Activated CD8-positive, alpha-beta memory T cell treated with anti-CD3 and anti-CD28 coated beads, Interleukin-2, amount 10 ng/mL, durations not matched to agents 7 days and 5 days (primary cell): ENCODE measurements around the gene DVL1. TPM values are rescaled to one million over a fixed set of nuclear protein-coding genes. Genes with fewer than 3 reads are reported as not detected.

Experiments used
- ATAC-seq: fragments of 150-1000 bp; cut with Tn5 transposase; one replicate; pipeline ENCODE4 v1.10.0; 2021; ENCODE audit warnings: moderate library complexity
- CTCF ChIA-PET: fragments of 350-600 bp; sonication (Branson Sonifier 250); formaldehyde crosslinking; loops from one replicate; lab custom pipeline; 2021; ENCODE audit warnings: antibody characterized with exemption; lab: Charles Lee
- DNase-seq: peaks from one replicate; pipeline ENCODE4 v3.0.0-alpha.2; 2020
- H3K27ac Mint-ChIP-seq: one replicate; pipeline ENCODE4 v1.8.0; 2021; ENCODE audit warnings: mild to moderate bottlenecking, mixed read lengths
- H3K27me3 Mint-ChIP-seq: one replicate; pipeline ENCODE4 v1.8.0; 2021; ENCODE audit warnings: mixed read lengths
- H3K36me3 Mint-ChIP-seq: one replicate; pipeline ENCODE4 v1.8.0; 2021; ENCODE audit warnings: mild to moderate bottlenecking, mixed read lengths
- H3K4me1 Mint-ChIP-seq: one replicate; pipeline ENCODE4 v1.8.0; 2021; ENCODE audit warnings: mixed read lengths
- H3K4me3 Mint-ChIP-seq: one replicate; pipeline ENCODE4 v1.8.0; 2021; ENCODE audit warnings: mild to moderate bottlenecking, moderate library complexity, mixed read lengths
- H3K9me3 Mint-ChIP-seq: one replicate; pipeline ENCODE4 v1.8.0; 2022; ENCODE audit warnings: low read depth, mixed read lengths
- total RNA-seq, 2 experiments: library from RNA; stranded (reverse); gene quantifications; one replicate each; pipeline ENCODE4 v1.2.3, GENCODE V29; 2021

DVL1 gene
- total RNA-seq, 2 experiments from 2014 or later = 35.2 to 42.0 TPM

- ATAC-seq (no peak), DNase-seq (no peak)
- Mint-ChIP-seq H3K4me3 (no peak overlapping the region), H3K4me1 (peaks cover 7% of the 10 kb centered on the region), H3K9me3 (peaks cover 3% of the 10 kb centered on the region), H3K27ac (no peak overlapping the region), H3K36me3 (no peaks in the 10 kb centered on the region), H3K27me3 (no peaks in the 10 kb centered on the region)
- CTCF ChIA-PET = no interaction called here
Measured at GRCh38 chr1:1329304-1330210, 19.7 kb downstream of the DVL1 start.

- no peaks in the 10 kb centered on the region for H3K27me3 Mint-ChIP-seq
- ATAC-seq (no peak), DNase-seq (no peak)
- H3K27ac Mint-ChIP-seq = no peak overlapping the region
- no peak overlapping the region for H3K4me3 Mint-ChIP-seq
- peaks cover 3% of the 10 kb centered on the region for H3K9me3 Mint-ChIP-seq
- peaks cover 2% of the 10 kb centered on the region for H3K36me3 Mint-ChIP-seq
- CTCF ChIA-PET = no interaction called here
- peaks cover 11% of the 10 kb centered on the region for H3K4me1 Mint-ChIP-seq
Measured at GRCh38 chr1:1328254-1328653, 21.0 kb downstream of the DVL1 start.

GRCh38 chr1:1327291-1327690 lies 21.9 kb downstream of the DVL1 start:
- no peaks in the 10 kb centered on the region for H3K27me3 Mint-ChIP-seq
- peaks cover 3% of the 10 kb centered on the region for H3K9me3 Mint-ChIP-seq
- no peak overlapping the region for H3K27ac Mint-ChIP-seq
- no peak for DNase-seq
- peaks cover 2% of the 10 kb centered on the region for H3K36me3 Mint-ChIP-seq
- CTCF ChIA-PET = interaction anchor here (1.6 kb wide), 1 partner anchor 45 kb away, joined by 4 read pairs; no protein-coding TSS in a partner anchor
- no peak overlapping the region for H3K4me3 Mint-ChIP-seq
- peaks cover 17% of the 10 kb centered on the region for H3K4me1 Mint-ChIP-seq
- ATAC-seq = no peak

- no peak for DNase-seq
- peaks cover 4% of the 10 kb centered on the region for H3K36me3 Mint-ChIP-seq
- H3K27me3 Mint-ChIP-seq = no peaks in the 10 kb centered on the region
- peaks cover 22% of the 10 kb centered on the region for H3K4me1 Mint-ChIP-seq
- CTCF ChIA-PET = interaction anchor here (0.6 to 1.6 kb wide), 2 partner anchors 46 to 74 kb away, joined by 4 to 5 read pairs; no protein-coding TSS in a partner anchor
- H3K9me3 Mint-ChIP-seq = peaks cover 3% of the 10 kb centered on the region
- ATAC-seq = no peak
- H3K27ac Mint-ChIP-seq = no peak overlapping the region
- H3K4me3 Mint-ChIP-seq = peak overlapping the region; percentile 78
Measured at GRCh38 chr1:1326075-1326605, 23.1 kb downstream of the DVL1 start.

- CTCF ChIA-PET = interaction anchor here (1.6 kb wide), 1 partner anchor 47 kb away, joined by 4 read pairs; no protein-coding TSS in a partner anchor
- peak overlapping the region; percentile 70 for H3K27ac Mint-ChIP-seq
- no peak for DNase-seq
- no peaks in the 10 kb centered on the region for H3K27me3 Mint-ChIP-seq
- H3K4me1 Mint-ChIP-seq = peaks cover 22% of the 10 kb centered on the region
- ATAC-seq = no peak
- H3K9me3 Mint-ChIP-seq = peaks cover 3% of the 10 kb centered on the region
- H3K36me3 Mint-ChIP-seq = peaks cover 4% of the 10 kb centered on the region
- H3K4me3 Mint-ChIP-seq = peak overlapping the region; percentile 78
Measured at GRCh38 chr1:1325288-1326074, 23.7 kb downstream of the DVL1 start.

GRCh38 chr1:1324524-1325287 lies 24.5 kb downstream of the DVL1 start, which contains the start of the genes CPTP and INTS11:
Gene CPTP, plus strand, starts transcription at chr1:1324802. Its CDS starts 2,109 bp downstream, at chr1:1326911.
Gene INTS11, minus strand, starts transcription at chr1:1324660. Its CDS starts 52 bp downstream, at chr1:1324608.
- CTCF ChIA-PET = no interaction called here
- Mint-ChIP-seq H3K4me1 (peaks cover 26% of the 10 kb centered on the region), H3K9me3 (no peaks in the 10 kb centered on the region)

GRCh38 chr1:1324084-1324523 lies 25.1 kb downstream of the DVL1 start:
- Mint-ChIP-seq H3K4me3 (peak overlapping the region; percentile 78), H3K9me3 (no peaks in the 10 kb centered on the region), H3K36me3 (peaks cover 6% of the 10 kb centered on the region), H3K27ac (peak overlapping the region; percentile 62), H3K27me3 (no peaks in the 10 kb centered on the region), H3K4me1 (peaks cover 26% of the 10 kb centered on the region)
- CTCF ChIA-PET = no interaction called here
- no peak for DNase-seq
- peak; percentile 47 for ATAC-seq

More at GRCh38 chr1:1324524-1325287, 24.5 kb downstream of the DVL1 start, which contains the start of the genes CPTP and INTS11:
- ATAC-seq (peak; percentile 87), DNase-seq (peak; percentile 97)
- peak within 1 kb of the TSS; percentile 86 for H3K27ac Mint-ChIP-seq
- no peaks in the 10 kb centered on the region for H3K27me3 Mint-ChIP-seq
- H3K36me3 Mint-ChIP-seq = peaks cover 4% of the 10 kb centered on the region
- H3K4me3 Mint-ChIP-seq = peak within 1 kb of the TSS; percentile 81

- CTCF ChIA-PET = no interaction called here
- H3K9me3 Mint-ChIP-seq = no peaks in the 10 kb centered on the region
Measured at GRCh38 chr1:1322952-1323351, 26.3 kb downstream of the DVL1 start.

GRCh38 chr1:1322418-1322817 lies 26.8 kb downstream of the DVL1 start:
- no peak for ATAC-seq
- no peaks in the 10 kb centered on the region for H3K9me3 Mint-ChIP-seq
- DNase-seq = no peak
- peak overlapping the region; percentile 4 for H3K27ac Mint-ChIP-seq
- peaks cover 26% of the 10 kb centered on the region for H3K4me1 Mint-ChIP-seq
- H3K36me3 Mint-ChIP-seq = peaks cover 10% of the 10 kb centered on the region
- no peaks in the 10 kb centered on the region for H3K27me3 Mint-ChIP-seq
- CTCF ChIA-PET = no interaction called here
- peak overlapping the region; percentile 64 for H3K4me3 Mint-ChIP-seq

More at GRCh38 chr1:1322952-1323351, 26.3 kb downstream of the DVL1 start:
- Mint-ChIP-seq H3K4me1 (peaks cover 26% of the 10 kb centered on the region), H3K4me3 (peak overlapping the region; percentile 81), H3K27me3 (no peaks in the 10 kb centered on the region), H3K36me3 (peaks cover 7% of the 10 kb centered on the region), H3K27ac (no peak overlapping the region)
- no peak for DNase-seq
- no peak for ATAC-seq

GRCh38 chr1:1321477-1321876 lies 27.7 kb downstream of the DVL1 start:
- CTCF ChIA-PET = no interaction called here
- no peaks in the 10 kb centered on the region for H3K27me3 Mint-ChIP-seq
- peaks cover 12% of the 10 kb centered on the region for H3K36me3 Mint-ChIP-seq
- no peak overlapping the region for H3K27ac Mint-ChIP-seq
- H3K9me3 Mint-ChIP-seq = no peaks in the 10 kb centered on the region
- H3K4me3 Mint-ChIP-seq = no peak overlapping the region
- peaks cover 26% of the 10 kb centered on the region for H3K4me1 Mint-ChIP-seq
- DNase-seq = no peak
- ATAC-seq = no peak

- CTCF ChIA-PET = interaction anchor here (1.4 kb wide), 1 partner anchor 12 kb away, joined by 3 read pairs; no protein-coding TSS in a partner anchor
- no peak for ATAC-seq
Measured at GRCh38 chr1:1320666-1321448, 28.4 kb downstream of the DVL1 start.

GRCh38 chr1:1319646-1319941 lies 29.6 kb downstream of the DVL1 start:
- Mint-ChIP-seq H3K9me3 (no peaks in the 10 kb centered on the region), H3K4me1 (peaks cover 20% of the 10 kb centered on the region), H3K36me3 (peaks cover 15% of the 10 kb centered on the region), H3K27ac (no peak overlapping the region), H3K4me3 (no peak overlapping the region), H3K27me3 (no peaks in the 10 kb centered on the region)
- DNase-seq (no peak), ATAC-seq (no peak)
- CTCF ChIA-PET = interaction anchor here (1.4 kb wide), 1 partner anchor 10 kb away, joined by 3 read pairs; no protein-coding TSS in a partner anchor

More at GRCh38 chr1:1320666-1321448, 28.4 kb downstream of the DVL1 start:
- H3K36me3 Mint-ChIP-seq = peaks cover 13% of the 10 kb centered on the region
- peaks cover 21% of the 10 kb centered on the region for H3K4me1 Mint-ChIP-seq
- no peak for DNase-seq
- H3K27ac Mint-ChIP-seq = no peak overlapping the region
- H3K4me3 Mint-ChIP-seq = no peak overlapping the region
- H3K9me3 Mint-ChIP-seq = no peaks in the 10 kb centered on the region
- no peaks in the 10 kb centered on the region for H3K27me3 Mint-ChIP-seq
